Activated T-cell treated with anti-CD3 and anti-CD28 coated beads, Interleukin-2, amount 50 U/mL, for 72 hours (primary cell): Measurements from ENCODE around the gene ACSL1. TPM values are rescaled to one million over a fixed set of nuclear protein-coding genes. Genes with fewer than 3 reads are reported as not detected.

Source experiments
- total RNA-seq, 2 donors: library from RNA; stranded (reverse); gene quantifications; one replicate each; pipeline ENCODE4 v1.2.3, GENCODE V29; 2022

The ACSL1 gene
- total RNA-seq, 2 donors from 2014 or later: 31.3 to 39.5 TPM

Other genes with a start within 250 kb of the ACSL1 start
- gene CASP3, start 176.5 kb downstream of the ACSL1 start, total RNA-seq: 10 to 100 TPM; 48.9 to 50.6 TPM
- 10 to 100 TPM; 24.1 to 34.2 TPM for gene PRIMPOL, start 176.2 kb downstream of the ACSL1 start, total RNA-seq
- gene CENPU, start 91.9 kb downstream of the ACSL1 start, total RNA-seq: 10 to 100 TPM; 80.9 to 82.3 TPM
- gene HELT, start 192.5 kb upstream of the ACSL1 start, total RNA-seq: not detected